Neural progenitor cell (in vitro differentiated cells): ENCODE data around the gene VWC2L.

Experiments used
- EZH2 ChIP-seq: fragments of 200-600 bp; sonication (generic); IDR thresholded peaks from 2 replicates; pipeline ENCODE4 v1.6.1; 2017; ENCODE audit warnings: antibody characterized with exemption, mild to moderate bottlenecking, moderate library complexity
- TF ChIP-seq, protein P1 (sequence below): fragments of 200-600 bp; sonication (generic); IDR thresholded peaks from 2 replicates; pipeline ENCODE4 v1.5.1; 2017; ENCODE audit warnings: antibody characterized with exemption, mild to moderate bottlenecking

GRCh38 chr2:214489181-214489580 is 78.3 kb downstream of the VWC2L start:
- TF ChIP-seq, protein P1, sequence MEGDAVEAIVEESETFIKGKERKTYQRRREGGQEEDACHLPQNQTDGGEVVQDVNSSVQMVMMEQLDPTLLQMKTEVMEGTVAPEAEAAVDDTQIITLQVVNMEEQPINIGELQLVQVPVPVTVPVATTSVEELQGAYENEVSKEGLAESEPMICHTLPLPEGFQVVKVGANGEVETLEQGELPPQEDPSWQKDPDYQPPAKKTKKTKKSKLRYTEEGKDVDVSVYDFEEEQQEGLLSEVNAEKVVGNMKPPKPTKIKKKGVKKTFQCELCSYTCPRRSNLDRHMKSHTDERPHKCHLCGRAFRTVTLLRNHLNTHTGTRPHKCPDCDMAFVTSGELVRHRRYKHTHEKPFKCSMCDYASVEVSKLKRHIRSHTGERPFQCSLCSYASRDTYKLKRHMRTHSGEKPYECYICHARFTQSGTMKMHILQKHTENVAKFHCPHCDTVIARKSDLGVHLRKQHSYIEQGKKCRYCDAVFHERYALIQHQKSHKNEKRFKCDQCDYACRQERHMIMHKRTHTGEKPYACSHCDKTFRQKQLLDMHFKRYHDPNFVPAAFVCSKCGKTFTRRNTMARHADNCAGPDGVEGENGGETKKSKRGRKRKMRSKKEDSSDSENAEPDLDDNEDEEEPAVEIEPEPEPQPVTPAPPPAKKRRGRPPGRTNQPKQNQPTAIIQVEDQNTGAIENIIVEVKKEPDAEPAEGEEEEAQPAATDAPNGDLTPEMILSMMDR: peak; percentile 23
- no peak for TF ChIP-seq EZH2
